ENCODE measurements around the gene RIPPLY3.
"Not testable (repeated sequence)": the region's sequence is repeated elsewhere in the genome, so short reads cannot be mapped to it uniquely, and the experiment has no call there.

The RIPPLY3 gene

DNA sequence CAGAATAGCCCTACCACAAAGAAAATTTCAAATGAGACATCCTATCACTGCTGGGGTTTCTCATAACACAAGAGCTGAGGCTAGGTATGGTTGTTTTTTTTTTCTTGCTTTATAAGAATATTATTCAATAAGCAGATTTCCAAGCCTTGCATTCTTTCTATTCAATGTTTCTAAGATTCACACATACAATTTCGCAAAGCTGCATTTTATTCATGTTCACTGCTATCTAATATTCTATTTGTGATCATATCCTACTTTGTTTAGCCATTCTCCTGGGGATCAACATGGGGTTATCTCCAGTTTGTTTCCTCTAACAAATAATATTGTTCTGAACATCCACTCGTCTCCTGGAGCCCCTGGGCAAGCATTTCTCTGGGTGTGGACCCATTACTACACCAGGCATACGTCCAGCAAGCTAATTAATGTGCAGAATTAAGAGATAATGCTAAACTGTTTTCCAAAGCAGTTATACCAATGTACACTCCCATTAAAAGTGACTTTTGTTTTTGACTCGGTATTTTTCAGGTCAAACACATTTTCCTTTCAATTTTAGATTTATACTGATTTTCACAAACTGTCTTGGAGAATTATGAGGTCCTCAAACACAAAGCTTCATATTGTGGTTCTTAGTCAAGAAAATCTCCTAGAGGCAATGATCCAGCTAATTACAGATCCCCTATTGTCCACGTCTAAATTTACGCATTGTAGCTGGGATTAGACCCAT lies 24.4 kb upstream of the RIPPLY3 start:
- in situ Hi-C loops (cut with MboI; ENCODE audit: low pct_unique_long_range_greater_than_20kb, low sequenced_read_pairs, unreplicated experiment) = no loop called here
- no peak for DNase-seq (ENCODE audit: low spot score)
- TF ChIP-seq, protein P1, sequence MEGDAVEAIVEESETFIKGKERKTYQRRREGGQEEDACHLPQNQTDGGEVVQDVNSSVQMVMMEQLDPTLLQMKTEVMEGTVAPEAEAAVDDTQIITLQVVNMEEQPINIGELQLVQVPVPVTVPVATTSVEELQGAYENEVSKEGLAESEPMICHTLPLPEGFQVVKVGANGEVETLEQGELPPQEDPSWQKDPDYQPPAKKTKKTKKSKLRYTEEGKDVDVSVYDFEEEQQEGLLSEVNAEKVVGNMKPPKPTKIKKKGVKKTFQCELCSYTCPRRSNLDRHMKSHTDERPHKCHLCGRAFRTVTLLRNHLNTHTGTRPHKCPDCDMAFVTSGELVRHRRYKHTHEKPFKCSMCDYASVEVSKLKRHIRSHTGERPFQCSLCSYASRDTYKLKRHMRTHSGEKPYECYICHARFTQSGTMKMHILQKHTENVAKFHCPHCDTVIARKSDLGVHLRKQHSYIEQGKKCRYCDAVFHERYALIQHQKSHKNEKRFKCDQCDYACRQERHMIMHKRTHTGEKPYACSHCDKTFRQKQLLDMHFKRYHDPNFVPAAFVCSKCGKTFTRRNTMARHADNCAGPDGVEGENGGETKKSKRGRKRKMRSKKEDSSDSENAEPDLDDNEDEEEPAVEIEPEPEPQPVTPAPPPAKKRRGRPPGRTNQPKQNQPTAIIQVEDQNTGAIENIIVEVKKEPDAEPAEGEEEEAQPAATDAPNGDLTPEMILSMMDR (IDR thresholded peaks at IDR 0.05; ENCODE audit: extremely low read depth, insufficient read depth, missing control alignments) = no peak

DNA sequence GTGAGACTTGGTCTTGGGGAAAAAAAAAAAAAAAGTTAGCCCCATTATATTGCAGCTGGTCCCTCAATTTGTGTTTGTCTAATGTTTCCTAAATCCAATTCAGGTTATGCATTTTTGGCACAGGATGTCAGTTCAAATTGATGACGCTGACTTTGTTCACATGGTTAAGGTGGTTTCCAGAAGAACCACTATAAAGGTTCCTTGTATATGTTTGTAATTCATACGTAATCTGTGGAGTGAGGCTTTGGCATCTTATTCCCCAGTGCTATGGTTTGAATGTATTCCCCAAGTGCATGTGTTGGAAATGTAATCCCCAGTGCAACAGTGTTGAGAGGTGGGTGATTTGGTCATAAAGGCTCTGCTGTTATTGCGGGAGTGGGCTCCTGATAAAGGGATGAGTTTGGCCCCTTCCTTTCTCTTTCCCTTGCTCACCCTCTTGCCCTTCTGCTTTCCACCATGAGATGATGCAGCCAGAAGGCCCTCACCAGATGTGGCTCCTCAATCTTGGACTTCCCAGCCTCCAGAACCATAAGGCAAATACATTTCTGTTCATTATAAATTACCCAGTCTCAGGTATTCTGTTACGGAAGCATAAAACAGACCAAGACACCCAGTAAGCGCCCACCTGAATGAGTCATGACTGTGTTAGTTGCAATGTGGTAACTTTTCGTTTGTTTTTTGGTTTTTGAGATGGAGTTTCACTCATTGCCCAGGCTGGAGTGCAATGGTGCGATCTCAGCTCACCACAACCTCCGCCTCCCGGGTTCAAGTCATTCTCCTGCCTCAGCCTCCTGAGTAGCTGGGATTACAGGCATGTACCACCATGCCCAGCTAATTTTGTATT lies 20.5 kb upstream of the RIPPLY3 start:
- DNase-seq (ENCODE audit: low spot score) = no peak
- in situ Hi-C loops (cut with MboI; ENCODE audit: low pct_unique_long_range_greater_than_20kb, low sequenced_read_pairs, unreplicated experiment) = no loop called here
- TF ChIP-seq, protein P1 (IDR thresholded peaks at IDR 0.05; ENCODE audit: extremely low read depth, insufficient read depth, missing control alignments) = no peak

DNA sequence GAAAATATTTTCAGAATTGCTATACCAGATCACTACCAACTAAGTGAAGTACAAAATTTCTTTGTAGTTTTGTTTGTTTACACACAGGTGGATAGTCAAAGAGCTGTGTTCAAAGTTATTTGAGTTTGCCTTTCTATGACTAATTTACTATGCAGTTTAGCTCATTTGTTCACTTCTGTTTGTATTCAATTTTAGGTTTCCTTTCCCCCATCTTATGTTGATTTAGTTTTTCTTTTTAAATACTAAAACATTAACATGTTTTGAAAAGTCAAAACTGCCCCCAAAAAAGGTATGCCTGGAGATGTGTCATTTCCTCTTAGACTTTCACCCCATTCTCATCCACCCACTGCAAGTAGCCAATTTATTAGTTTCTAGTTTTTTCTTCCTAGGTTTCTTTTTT lies 18.7 kb upstream of the RIPPLY3 start:
- TF ChIP-seq, protein P1 (IDR thresholded peaks at IDR 0.05; ENCODE audit: extremely low read depth, insufficient read depth, missing control alignments) = no peak
- DNase-seq (ENCODE audit: low spot score) = no peak
- in situ Hi-C loops (cut with MboI; ENCODE audit: low pct_unique_long_range_greater_than_20kb, low sequenced_read_pairs, unreplicated experiment) = no loop called here

DNA sequence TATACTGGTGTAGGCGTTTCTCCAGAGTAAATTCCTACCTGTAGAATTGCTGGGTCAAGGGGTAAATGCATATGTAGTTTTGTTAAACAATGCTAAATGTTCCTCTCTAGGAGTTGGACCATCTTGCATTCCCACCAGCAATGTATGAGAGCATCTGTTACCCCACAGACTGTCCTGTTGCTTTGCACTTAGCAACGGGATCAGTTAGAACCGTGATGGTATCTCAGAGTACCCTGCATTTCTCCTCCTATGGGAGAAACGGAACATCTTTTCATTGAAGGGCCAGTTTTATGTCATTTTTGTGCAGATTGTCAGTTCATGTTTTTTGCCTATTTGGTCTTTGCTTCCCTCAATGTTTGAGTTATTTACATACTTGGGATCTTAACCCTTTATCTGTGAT lies 18.0 kb upstream of the RIPPLY3 start:
- in situ Hi-C loops (cut with MboI; ENCODE audit: low pct_unique_long_range_greater_than_20kb, low sequenced_read_pairs, unreplicated experiment) = no loop called here
- TF ChIP-seq, protein P1 (IDR thresholded peaks at IDR 0.05; ENCODE audit: extremely low read depth, insufficient read depth, missing control alignments) = no peak
- no peak for DNase-seq (ENCODE audit: low spot score)

DNA sequence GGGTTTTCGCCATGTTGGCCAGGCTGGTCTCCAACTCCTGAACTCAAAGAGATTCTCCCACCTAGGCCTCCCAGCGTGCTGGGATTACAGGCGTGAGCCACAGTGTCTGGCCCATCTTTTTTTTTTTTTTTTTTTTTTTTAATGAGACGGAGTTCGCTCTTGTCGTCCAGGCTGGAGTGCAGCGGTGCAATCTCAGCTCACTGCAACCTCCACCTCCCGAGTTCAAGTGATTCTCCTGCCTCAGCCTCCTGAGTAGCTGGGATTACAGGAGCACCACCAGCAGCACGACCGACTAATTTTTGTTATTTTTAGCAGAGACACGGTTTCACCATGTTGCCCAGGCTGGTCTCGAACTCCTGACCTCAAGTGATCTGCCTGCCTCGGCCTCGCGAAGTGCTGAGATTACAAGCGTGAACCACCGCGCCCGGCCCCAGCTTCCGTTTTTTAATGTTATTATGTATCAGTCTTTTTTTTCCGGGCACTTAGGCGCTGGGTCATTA lies 17.3 kb upstream of the RIPPLY3 start:
- in situ Hi-C loops (cut with MboI; ENCODE audit: low pct_unique_long_range_greater_than_20kb, low sequenced_read_pairs, unreplicated experiment); DNase-seq (ENCODE audit: low spot score): not testable (repeated sequence)

DNA sequence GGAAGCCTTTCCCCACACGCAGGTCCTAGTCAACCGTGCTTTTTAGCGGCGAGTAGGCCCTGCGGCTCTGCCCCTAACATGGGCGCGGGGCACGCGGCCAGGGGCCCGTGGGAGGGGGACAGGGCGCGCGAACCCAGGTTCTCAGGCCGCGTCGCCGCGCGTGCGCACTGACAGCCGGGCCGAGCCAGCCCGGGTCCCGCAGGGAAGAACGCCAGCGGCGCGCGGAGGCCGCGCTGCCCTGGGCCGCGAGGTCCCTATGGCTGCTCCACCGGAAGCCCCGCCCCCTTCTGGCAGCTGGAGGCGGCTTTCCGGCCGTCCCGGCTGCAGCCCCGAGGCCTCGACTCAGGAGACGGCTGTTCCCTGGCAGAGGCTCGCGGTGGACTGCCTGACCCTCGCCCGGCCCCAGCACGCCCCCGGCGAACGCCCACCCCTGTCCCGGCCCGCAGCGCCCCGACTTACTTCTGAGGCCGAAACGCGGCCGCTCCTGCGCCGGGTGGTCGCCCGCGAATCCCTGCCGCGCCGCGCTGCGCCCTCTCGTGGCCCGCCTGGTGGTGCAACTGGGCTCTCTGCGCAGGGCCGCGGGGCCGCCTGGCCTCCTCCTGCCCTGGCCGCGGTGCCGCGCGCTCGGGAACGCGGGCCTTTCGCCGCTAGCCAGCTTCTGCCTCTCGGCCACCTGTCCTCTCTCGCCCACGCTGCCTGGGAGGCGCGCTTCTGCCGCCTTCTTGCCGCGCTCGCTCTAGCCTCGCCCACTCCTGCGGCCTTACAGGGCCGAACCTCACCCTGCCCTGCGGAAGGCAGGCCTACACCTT lies 16.6 kb upstream of the RIPPLY3 start:
- in situ Hi-C loops (cut with MboI; ENCODE audit: low pct_unique_long_range_greater_than_20kb, low sequenced_read_pairs, unreplicated experiment) = no loop called here
- TF ChIP-seq, protein P1 (IDR thresholded peaks at IDR 0.05; ENCODE audit: extremely low read depth, insufficient read depth, missing control alignments) = peak; percentile 97
- DNase-seq (ENCODE audit: low spot score) = peak; percentile 98
